ENCODE data around the gene TSPAN6.

TSPAN6 gene

DNA sequence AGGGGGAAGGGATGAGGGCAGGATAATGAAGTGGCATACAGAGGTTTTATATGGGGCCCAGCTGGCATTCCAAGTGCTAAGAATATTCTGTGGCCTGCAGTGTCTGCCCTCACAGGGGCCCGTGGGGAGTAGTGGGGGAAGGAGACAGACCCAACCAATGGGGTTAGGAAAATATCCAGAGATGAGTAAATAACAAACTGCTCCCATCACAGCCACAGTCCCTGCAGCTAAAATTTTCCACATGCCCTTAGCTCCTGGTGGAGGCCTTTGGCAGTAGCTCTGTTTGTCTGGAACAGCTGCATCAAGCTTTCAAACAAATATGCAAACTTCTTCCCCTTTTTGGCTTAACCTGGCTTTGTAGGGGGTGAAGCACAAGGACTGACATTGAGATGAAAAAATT, 10.5 kb upstream of the TSPAN6 start:
- no peak for DNase-seq

- DNase-seq = no peak
Measured at GRCh38 chrX:100645106-100645505, 8.5 kb upstream of the TSPAN6 start.

- no peak for DNase-seq
Measured at GRCh38 chrX:100643956-100644860, 7.6 kb upstream of the TSPAN6 start, which contains the start of gene SRPX2. TSS of gene SRPX2 (plus strand) at chrX:100644199. CDS start at chrX:100646323, 2,124 bp downstream.

- DNase-seq = no peak
Measured at GRCh38 chrX:100643212-100643611, 6.6 kb upstream of the TSPAN6 start.

DNA sequence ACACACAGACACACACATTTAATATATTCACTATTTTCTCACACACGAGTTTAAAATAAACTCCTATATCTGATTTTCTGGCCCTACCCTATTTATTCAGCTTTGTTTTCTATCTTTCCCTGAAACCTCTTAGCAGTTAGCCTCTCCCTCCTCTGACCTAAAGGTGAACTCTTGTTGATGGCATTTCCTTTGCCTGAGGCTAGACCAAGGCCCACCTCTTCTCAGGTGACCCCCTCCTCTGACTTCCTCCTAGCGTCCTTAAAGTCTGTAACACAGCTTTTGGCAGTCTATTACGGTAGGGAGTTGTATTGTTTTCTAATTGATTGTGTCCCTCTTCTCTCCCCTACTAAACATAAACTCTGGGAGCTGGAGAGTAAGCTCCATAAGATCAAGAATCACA, 5.7 kb upstream of the TSPAN6 start:
- no peak for DNase-seq

DNA sequence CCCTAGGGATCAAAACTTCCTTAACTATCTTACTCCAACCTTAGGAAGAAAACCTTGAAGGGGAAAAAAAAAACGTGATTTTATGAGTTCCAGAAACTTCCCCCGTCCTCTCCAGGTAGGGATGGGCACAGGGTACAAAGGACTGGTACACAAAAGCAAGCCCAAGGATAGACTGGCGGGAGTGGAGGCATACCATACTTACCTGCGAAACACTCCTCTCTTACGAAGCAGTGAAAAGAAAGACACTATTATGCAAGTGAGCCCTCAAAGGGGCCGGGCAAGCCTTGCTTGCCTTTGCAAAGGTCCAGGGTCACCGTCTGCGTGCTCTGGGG, 651 bp downstream of the TSPAN6 start:
- no peak for DNase-seq

GRCh38 chrX:100635040-100635439, 1.6 kb downstream of the TSPAN6 start:
- no peak for DNase-seq

GRCh38 chrX:100625985-100626491, 10.6 kb downstream of the TSPAN6 start:
- DNase-seq = no peak

DNA sequence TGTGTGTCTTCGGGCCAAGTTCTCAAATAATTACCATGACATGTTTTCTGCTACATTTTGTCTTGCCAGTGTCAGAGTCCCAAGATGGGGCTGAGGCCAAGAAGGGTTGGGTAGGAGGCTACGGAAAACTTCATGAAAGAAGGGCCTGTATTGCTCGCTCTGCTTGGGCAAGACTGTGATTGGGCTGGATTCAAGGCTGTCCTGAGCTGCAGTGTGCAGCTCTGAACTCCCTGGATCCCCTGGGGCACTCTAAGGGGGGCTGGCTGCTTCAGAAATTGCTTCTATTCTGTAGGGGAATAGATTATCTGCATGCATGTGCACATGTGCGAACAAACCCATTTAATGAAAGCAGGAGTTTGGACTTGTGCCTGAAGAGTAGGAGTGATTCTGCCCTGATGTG, 13.6 kb downstream of the TSPAN6 start:
- DNase-seq = no peak

- no peak for DNase-seq
Measured at GRCh38 chrX:100615005-100615404, 21.6 kb downstream of the TSPAN6 start.

- no peak for DNase-seq
Measured at GRCh38 chrX:100611951-100612350, 24.7 kb downstream of the TSPAN6 start.

- no peak for DNase-seq
Measured at GRCh38 chrX:100609591-100609990, 27.0 kb downstream of the TSPAN6 start.

DNA sequence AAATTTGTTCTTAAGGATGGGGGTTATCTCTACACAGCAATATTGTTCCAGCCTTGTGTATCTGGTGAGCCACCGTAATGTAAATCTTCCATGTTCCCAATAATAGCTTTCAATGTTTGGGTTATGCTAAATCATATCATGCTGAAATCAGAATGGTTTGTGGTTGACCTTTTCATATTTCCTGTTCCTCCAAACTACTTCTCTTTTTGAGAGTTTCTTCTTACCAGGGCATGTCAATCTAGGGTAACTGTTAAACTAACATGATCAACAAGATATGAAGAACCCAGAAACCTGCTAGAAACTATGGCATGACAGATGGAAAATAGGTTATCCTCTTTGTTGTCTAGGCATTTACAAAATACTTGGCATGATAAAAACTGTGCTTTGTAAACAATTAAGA, 29.9 kb downstream of the TSPAN6 start:
- DNase-seq = no peak

GRCh38 chrX:100600758-100601157, 35.8 kb downstream of the TSPAN6 start:
- DNase-seq = no peak

- DNase-seq = no peak
Measured at GRCh38 chrX:100600340-100600739, 36.3 kb downstream of the TSPAN6 start.

GRCh38 chrX:100599456-100599855, 37.1 kb downstream of the TSPAN6 start:
- no peak for DNase-seq

DNA sequence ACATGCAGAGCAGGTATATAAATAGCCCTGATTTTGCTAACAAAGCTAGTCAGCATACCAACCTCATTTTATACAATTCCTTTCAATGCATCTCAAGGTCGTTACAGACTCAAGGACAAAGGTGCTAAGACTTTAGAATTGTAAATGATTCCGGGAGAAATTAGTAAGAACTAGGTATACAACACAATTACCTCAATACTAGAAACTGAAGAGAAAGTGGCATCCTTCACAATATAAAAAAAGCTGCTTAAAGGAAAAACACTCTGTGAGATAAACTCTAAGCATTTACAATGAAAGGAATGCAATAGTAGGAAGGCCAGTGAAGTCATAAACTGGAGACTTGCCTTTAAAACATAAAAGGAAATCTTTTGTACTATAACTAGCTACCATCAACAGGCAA, 40.0 kb downstream of the TSPAN6 start:
- DNase-seq = no peak

- no peak for DNase-seq
Measured at GRCh38 chrX:100593581-100593980, 43.0 kb downstream of the TSPAN6 start.

GRCh38 chrX:100593126-100593525, 43.5 kb downstream of the TSPAN6 start:
- no peak for DNase-seq

- no peak for DNase-seq
Measured at GRCh38 chrX:100591256-100592051, 45.2 kb downstream of the TSPAN6 start.

- no peak for DNase-seq
Measured at GRCh38 chrX:100587861-100588260, 48.7 kb downstream of the TSPAN6 start.

- no peak for DNase-seq
Measured at GRCh38 chrX:100586747-100587146, 49.9 kb downstream of the TSPAN6 start.

DNA sequence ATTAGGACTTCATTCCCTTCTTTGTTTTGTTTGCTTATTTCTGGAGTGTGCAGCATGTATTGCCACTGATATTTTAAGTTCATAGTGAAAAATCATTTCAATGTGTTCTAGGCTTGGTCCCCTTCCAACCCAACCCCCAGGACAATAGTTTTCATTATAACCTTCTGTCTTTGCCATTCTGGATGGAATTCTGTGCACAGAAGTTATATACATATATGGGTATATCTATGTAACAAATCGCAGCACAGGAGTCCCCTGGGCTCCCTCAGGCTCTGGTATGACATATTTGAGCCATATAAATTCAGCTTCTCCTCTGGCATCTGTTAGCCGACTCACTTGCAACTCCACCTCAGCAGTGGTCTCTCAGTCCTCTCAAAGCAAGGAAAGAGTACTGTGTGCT, 52.0 kb downstream of the TSPAN6 start, which contains the start of gene TNMD:
Gene TNMD (plus strand): TSS at position 326 of the 400 bp plus-strand sequence. CDS start 83 bp downstream, outside the sequence.
- DNase-seq = no peak
